Activated T-cell treated with anti-CD3 and anti-CD28 coated beads, Interleukin-2, amount 50 U/mL, for 48 hours (primary cell): ENCODE measurements around the gene STXBP5.

Experiments
- DNase-seq, 2 experiments: peaks; one replicate each; pipeline ENCODE4 v3.0.0-alpha.2; 2020

The STXBP5 gene

DNA sequence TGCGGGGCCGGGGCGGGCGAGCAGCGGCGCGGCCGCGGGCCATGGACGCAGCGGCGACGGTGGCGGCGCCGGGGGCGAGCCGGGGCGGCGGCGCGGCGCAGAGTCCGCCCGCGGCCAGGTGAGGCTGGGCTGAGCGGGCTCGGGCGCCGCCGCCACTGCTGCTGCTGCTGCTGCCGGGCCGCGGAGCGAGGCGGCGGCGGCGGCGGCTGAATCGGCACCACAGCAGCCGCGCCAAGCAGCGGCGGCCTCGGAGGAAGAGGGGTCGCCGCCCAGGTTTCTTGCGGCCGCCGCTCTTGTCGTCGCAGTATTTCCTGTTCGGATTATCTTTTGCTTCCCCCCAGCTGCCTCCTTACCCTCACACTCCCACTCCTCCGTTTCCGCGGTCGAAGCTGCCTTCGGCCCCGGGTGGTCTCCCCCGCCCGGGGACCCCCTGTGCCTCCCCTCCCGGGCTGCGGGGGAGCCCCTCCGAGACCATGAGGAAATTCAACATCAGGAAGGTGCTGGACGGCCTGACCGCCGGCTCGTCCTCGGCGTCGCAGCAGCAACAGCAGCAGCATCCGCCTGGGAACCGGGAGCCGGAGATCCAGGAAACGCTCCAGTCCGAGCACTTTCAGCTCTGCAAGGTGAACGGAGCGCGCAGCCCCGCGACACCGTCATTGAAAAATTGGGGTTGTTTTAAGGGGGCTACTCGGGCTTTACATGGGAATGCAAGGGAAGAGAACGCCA lies at the start of gene STXBP5:
Gene STXBP5 (plus strand): TSS at position 358 of the 726 bp plus-strand sequence. CDS start 116 bp downstream, at position 474.
- DNase-seq: peak; percentile 62 to 67

DNA sequence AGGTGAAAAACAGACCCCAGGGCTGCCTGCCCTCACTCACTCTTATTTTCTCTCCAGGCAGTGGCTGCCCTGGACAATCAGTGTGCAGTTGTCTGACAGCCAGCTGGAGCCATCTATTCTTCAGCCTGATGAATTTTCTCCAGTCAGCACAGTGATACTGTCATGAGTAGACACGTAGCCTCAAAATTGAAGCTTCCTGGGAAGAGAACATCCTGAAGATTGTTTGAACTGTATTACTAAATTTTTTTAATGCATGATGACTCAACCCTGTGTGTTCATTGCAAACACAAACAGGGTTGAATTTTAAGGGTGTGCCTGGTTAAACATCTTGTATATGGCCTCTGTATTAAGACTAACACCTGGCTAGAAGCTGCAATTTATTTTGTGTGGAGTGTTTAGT lies 49.8 kb upstream of the STXBP5 start:
- DNase-seq: no peak

DNA sequence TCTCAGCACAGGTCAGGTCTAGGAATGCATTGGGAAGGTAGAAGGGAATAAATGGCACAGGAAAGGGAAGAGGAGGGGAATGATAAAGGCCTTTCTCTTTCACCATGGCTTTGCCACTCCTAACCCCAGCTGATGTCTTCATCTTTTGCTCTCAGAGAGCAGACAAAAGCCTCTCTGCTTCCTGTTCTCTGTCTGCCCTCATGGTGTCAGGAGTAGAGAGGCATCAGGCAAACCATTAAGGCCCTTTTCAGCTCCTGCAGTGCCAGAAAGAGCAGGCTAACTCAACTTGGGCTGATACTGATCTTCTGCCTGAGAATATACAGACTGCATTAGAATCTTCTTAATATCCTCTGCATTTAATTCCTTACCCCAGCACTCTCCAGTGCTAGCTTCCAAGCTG lies 48.0 kb upstream of the STXBP5 start:
- no peak for DNase-seq

GRCh38 chr6:147156799-147157382 lies 47.3 kb upstream of the STXBP5 start:
- DNase-seq: no peak

DNA sequence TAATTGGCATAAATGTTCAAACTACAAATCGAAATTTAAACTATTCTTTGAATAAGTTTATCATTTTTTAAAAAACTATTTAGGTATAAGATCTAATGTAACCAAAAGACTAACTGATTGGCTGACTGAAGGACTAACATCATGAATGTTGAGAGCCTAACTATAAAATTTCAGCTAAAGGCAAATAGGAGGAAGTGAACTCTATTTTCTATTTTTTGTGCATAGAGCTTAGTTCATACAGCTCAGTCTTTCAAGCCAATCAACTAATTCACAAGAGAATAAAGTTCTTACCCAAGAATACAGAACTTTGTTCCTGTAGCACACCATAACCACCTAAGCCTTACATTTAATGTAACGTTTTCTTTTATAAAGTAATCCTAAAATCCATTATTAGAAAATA lies 46.3 kb upstream of the STXBP5 start:
- no peak for DNase-seq

GRCh38 chr6:147158881-147159280 lies 45.3 kb upstream of the STXBP5 start:
- DNase-seq: no peak

DNA sequence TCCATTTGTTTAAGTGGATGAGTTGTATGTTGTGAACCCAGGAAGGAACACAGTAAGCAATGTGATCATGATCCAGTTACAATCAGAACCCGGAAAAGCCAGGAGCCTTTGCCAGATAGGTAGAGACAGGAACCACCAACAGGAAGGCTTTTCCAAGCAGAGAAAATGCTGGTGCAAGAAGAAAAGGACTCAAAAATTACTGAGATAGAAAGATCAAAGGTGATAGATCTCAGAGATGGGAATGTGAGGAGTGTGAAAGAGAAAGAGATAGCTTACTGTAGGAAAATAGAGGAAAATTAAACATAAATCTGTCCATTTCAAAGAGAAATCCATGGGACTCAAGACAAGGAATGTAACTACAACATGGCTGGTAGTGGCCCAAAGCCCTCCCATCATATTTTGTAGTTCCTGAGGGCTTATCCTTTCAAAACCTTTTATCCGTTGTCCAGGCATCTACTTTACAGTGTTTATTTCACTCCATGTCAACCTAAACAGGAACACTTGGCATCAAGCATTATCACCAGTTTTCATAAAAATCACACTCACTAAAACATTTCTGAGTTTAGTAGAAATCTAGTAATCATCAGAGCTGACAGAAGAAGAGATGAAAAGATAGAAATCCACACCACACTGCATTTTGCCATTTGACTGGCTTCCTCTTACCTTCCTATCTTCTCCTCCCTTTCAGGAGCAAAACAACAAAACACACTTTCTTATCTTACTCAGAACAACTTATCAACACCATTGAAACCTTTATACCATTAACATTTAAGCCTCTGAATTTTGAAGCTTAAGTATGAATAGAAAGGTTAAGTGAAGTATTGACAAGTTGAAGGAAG lies 44.5 kb upstream of the STXBP5 start:
- DNase-seq: no peak

- no peak for DNase-seq
Observed at GRCh38 chr6:147160593-147160992, 43.6 kb upstream of the STXBP5 start.

- DNase-seq: no peak
Observed at GRCh38 chr6:147161253-147161973, 42.8 kb upstream of the STXBP5 start.

- no peak for DNase-seq
Observed at GRCh38 chr6:147161974-147162495, 42.2 kb upstream of the STXBP5 start.

DNA sequence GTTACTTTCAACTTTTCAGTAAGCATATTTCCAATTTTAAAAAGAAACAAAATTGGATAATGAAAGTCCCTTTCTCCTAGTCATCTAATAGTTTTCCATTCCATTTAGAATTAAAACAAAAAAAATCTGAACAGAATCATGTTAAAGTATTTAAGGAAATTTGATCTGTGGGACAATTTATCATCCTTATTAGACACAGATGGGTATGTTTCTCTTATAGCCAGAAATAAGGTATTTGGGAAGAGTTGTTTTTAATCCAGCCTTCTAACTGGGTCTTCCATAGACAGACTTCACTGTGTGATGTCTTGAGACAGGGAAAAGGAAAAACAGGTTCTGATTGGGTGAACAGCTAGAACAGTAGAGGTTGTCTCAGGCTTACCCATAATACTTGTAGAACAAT lies 39.5 kb upstream of the STXBP5 start:
- no peak for DNase-seq

GRCh38 chr6:147166360-147166944 lies 37.8 kb upstream of the STXBP5 start:
- no peak for DNase-seq

DNA sequence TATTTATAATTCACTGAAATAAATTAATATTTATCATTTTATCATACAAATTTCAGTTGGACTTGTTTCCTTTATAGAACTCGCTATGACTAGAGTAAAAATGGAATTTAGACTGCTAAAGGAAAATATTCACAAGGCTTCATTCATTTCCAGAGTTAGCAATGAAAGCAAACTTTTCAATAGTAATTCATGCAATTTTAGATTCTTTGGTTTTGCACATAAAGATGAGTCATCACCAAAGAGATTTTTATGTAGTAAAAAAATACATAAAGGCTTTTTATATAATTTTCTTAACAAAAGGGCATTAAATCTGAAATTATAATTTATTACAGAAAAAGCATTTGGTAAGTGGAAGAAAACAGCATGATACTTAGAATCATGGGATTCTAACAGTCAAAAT lies 37.2 kb upstream of the STXBP5 start:
- no peak for DNase-seq

- DNase-seq: no peak
Observed at GRCh38 chr6:147167576-147168461, 36.4 kb upstream of the STXBP5 start.

GRCh38 chr6:147169529-147169928 lies 34.7 kb upstream of the STXBP5 start:
- no peak for DNase-seq

GRCh38 chr6:147170269-147170668 lies 33.9 kb upstream of the STXBP5 start:
- no peak for DNase-seq

DNA sequence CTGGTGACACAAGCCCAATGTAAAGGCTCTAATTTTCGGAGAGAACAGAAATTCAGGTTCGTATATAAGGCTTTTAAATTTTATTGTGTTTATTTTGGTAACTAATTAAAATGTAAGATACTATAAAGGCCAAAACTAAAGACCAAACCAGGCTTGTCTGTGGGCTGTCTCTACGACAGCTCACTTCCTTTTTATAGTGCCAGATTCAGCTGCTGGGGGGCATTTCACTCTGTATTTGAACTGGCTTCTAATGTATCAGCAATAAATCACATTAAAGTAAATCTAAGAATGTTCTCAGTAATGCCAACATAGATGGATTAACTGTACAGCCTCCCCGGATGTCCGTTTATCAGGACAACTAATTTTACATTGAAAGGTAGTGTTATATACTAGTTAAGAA lies 31.1 kb upstream of the STXBP5 start:
- no peak for DNase-seq

GRCh38 chr6:147173675-147174308 lies 30.4 kb upstream of the STXBP5 start:
- no peak for DNase-seq

DNA sequence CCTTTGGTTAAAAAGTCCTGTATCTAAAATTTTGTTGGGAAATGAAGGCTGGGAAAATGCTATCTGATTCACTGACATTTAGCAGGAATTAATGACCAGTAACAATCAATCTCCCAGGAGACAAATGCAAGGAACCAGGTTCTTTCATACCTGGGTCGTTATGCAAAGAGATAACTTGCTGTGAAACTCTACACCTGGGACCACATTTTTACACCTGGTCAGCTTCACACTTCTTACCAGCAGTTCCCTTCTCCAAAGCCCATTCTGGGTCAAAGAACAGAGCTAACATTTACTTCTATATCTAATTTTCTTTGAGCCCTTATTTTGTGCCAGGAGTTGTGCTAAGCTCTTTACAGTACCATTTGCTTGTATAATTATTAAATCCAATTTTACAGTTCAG lies 27.4 kb upstream of the STXBP5 start:
- no peak for DNase-seq

GRCh38 chr6:147177286-147177685 lies 26.9 kb upstream of the STXBP5 start:
- DNase-seq: no peak

GRCh38 chr6:147178355-147178754 lies 25.9 kb upstream of the STXBP5 start:
- no peak for DNase-seq
